GM12892 (cell line): ENCODE measurements around the gene LSS.

Source experiments
- POLR2A ChIP-seq: IDR thresholded peaks from 2 replicates; pipeline ENCODE4 v1.6.1; 2011; ENCODE audit warnings: low read depth, low read length, control low read depth
- POLR2AphosphoS5 ChIP-seq: IDR thresholded peaks from 2 replicates; pipeline ENCODE4 v1.6.1; 2011; ENCODE audit warnings: low read depth, low read length, control low read depth

DNA sequence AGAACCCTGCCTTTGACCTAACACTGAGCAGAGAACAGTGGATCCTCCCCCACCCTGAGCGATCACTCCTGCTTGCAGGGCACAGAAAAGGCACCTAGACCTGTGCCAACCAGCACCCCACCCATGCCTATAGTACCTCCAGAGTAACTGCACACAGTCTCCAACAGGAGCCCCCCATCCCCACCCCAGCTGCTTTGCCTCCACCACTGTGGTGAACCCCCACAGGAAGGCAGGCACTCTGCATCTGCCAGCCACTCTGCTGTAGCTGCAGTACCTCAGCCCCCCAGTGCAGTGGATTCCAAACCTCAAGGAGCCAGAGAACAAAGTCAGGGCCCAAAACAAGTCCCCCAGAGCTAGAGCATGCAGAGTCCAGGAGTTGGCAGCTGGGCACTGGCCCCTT, 55.0 kb downstream of the LSS start:
- TF ChIP-seq POLR2AphosphoS5, result no peak
- no peak for TF ChIP-seq POLR2A
